Adrenal gland (tissue), 12 donors: ENCODE results near the gene PSTPIP1. TPM values are rescaled to one million over a fixed set of nuclear protein-coding genes. Genes with fewer than 3 reads are reported as not detected.

Experiments used
- DNase-seq, 7 donors: peaks; one replicate each; pipeline ENCODE4 v3.0.0-alpha.2; 2019 to 2020
- H3K27ac ChIP-seq, 5 donors: fragments of 200-600 bp; sonication (generic) in 4 of 5; 1 replicate in 3 of 5; 2 replicates in 2 of 5; pipeline versions ENCODE4 v1.5.1 to v1.8.0; 2016 to 2020; ENCODE audit warnings: mild to moderate bottlenecking in 1 of 5
- H3K27me3 ChIP-seq: fragments of 200-600 bp; 2 replicates; pipeline ENCODE4 v1.8.0; 2021
- H3K36me3 ChIP-seq, 2 donors: fragments of 200-600 bp; replicated peaks in 1 of 2; 1 replicate in 1 of 2; 2 replicates in 1 of 2; pipeline versions ENCODE4 v1.5.1 to v1.8.0; 2018 to 2022
- H3K4me1 ChIP-seq, 2 donors: fragments of 200-600 bp; replicated peaks in 1 of 2; 1 replicate in 1 of 2; 2 replicates in 1 of 2; pipeline versions ENCODE4 v1.5.1 to v1.8.0; 2018 to 2021
- H3K4me3 ChIP-seq, 4 donors: fragments of 200-600 bp; sonication (generic) in 3 of 4; one replicate each; pipeline ENCODE4 v1.5.1; 2016 to 2018
- H3K9me3 ChIP-seq, 3 donors: fragments of 200-600 bp; sonication (generic) in 1 of 3; replicated peaks in 1 of 3; 1 replicate in 2 of 3; 2 replicates in 1 of 3; pipeline versions ENCODE4 v1.5.1 to v1.8.0; 2016 to 2021
- CTCF ChIP-seq, 6 experiments: fragments of 450-650 bp in 4 of 6; fragments of 200-600 bp in 2 of 6; sonication (generic) in 1 of 6; IDR thresholded peaks; 1 replicate in 5 of 6; 2 replicates in 1 of 6; pipeline versions ENCODE4 v1.5.1 to v1.8.0; 2016 to 2021; ENCODE audit warnings: antibody characterized with exemption in 6 of 6, mild to moderate bottlenecking in 2 of 6, moderate library complexity in 1 of 6
- POLR2A ChIP-seq, 2 donors: fragments of 450-650 bp; IDR thresholded peaks; one replicate each; pipeline ENCODE4 v1.6.1; 2017; ENCODE audit warnings: antibody characterized with exemption in 2 of 2, mild to moderate bottlenecking in 2 of 2, moderate library complexity in 1 of 2
- WGBS, 4 donors: extraction: QIAGEN DNeasy Blood & Tissue Kit in 2 of 4; methylation state at CpG; one replicate each; pipeline versions ENCODE4 v1.1.5 to v1.1.7; 2013 to 2017; 5-methylcytosine and 5-hydroxymethylcytosine counted together
- intact Hi-C, 2 donors: fragments of 100-400 bp; cut with DNase I; formaldehyde crosslinking; loops; one replicate each; pipeline versions ENCODE4 v1.14.1 to v1.15.0; 2022 to 2023
- polyA plus RNA-seq, 3 donors: library from polyadenylated mRNA; stranded (reverse); fragments of 200-250 nt in 2 of 3; fragments of 350-450 nt in 1 of 3; fragmentation: Illumina TruSeq in 1 of 3; extraction: RNeasy Lipid Tissue Mini Kit (QIAGEN cat#74804) in 1 of 3; gene quantifications; one replicate each; pipeline ENCODE4 v1.2.3, GENCODE V29; 2013 to 2014
- total RNA-seq, 9 donors: library from RNA; depleted of rRNA in 4 of 9; stranded (reverse); fragments of >200 nt in 4 of 9; fragments of 120-200 nt in 1 of 9; fragmentation: NEBNext Ultra II Directional in 1 of 9; extraction: Animal tissue kit (Norgen Biotek cat#: 25700) in 1 of 9; gene quantifications; one replicate each; pipeline versions ENCODE4 v1.1.0 to v1.2.4, GENCODE V29; 2013 to 2023
- donor health status: healthy with polysubstance abuse.
- donor health status: Bipolar disorder and iron deficiency.
- donor health status: DM: yes; HTN: yes; CAD: no.
- donor health status: DM: no; HTN: no; CAD: no.
- donor health status: DM: no; HTN: no; CAD: no.
- donor health status: DM: yes; HTN: yes; CAD: no.

The PSTPIP1 gene
- total and polyA plus RNA-seq, 12 donors, result 1.4 to 31.5 (median 11.5) TPM

GRCh38 chr15:77028451-77029165 is 33.7 kb downstream of the PSTPIP1 start:
- H3K27ac ChIP-seq, result no peak overlapping the region
- WGBS, 4 donors, result 47 to 68% (median 53%) methylated on average over 5 to 22 of the region's 22 CpGs; no CpG with 5 or more reads in 1 of the 4 donors

GRCh38 chr15:77029166-77030047 is 34.5 kb downstream of the PSTPIP1 start:
- intact Hi-C loops, result loop anchor here (5.0 to 10.0 kb wide), 4 partner anchors 43 to 515 kb away; partner anchors contain the start of gene TSPAN3 (in 1 of the 2)
- peak in 5 of 7 donors; percentile 9 to 46 (median 13) for DNase-seq
- Histone ChIP-seq H3K4me3 (no peak overlapping the region), H3K9me3 (no peaks in the 10 kb centered on the region), H3K36me3 (no peaks in the 10 kb centered on the region), H3K4me1 (peaks cover 5 to 13% of the 10 kb centered on the region in 2 donors), H3K27me3 (no peaks in the 10 kb centered on the region), H3K27ac (no peak overlapping the region)
- WGBS, 4 donors, result 80 to 94% (median 90%) methylated on average over 12 to 21 of the region's 21 CpGs
- TF ChIP-seq CTCF (IDR thresholded peaks at IDR 0.05) (no peak), POLR2A (IDR thresholded peaks at IDR 0.05) (no peak)

More at GRCh38 chr15:77028451-77029165, 33.7 kb downstream of the PSTPIP1 start:
- intact Hi-C loops, result loop anchor here in 1 of 2 donors (10.0 kb wide), 1 partner anchor 516 kb away; no protein-coding TSS in a partner anchor
- no peaks in the 10 kb centered on the region for H3K9me3 ChIP-seq
- H3K4me3 ChIP-seq, result peak overlapping the region in 2 of 4 donors; percentile 13 to 44
- TF ChIP-seq POLR2A (IDR thresholded peaks at IDR 0.05), result no peak
- TF ChIP-seq CTCF (IDR thresholded peaks at IDR 0.05), result no peak
- H3K4me1 ChIP-seq, result peaks cover 5 to 13% of the 10 kb centered on the region in 2 donors
- no peaks in the 10 kb centered on the region for H3K27me3 ChIP-seq
- H3K36me3 ChIP-seq, result no peaks in the 10 kb centered on the region
- DNase-seq, result peak in 5 of 7 donors; percentile 9 to 48 (median 17)

GRCh38 chr15:77030048-77030927 is 35.4 kb downstream of the PSTPIP1 start:
- WGBS, 4 donors, result 73 to 83% (median 79%) methylated on average over 9 to 22 of the region's 22 CpGs
- Histone ChIP-seq H3K27ac (no peak overlapping the region), H3K36me3 (no peaks in the 10 kb centered on the region), H3K9me3 (no peaks in the 10 kb centered on the region), H3K4me3 (no peak overlapping the region), H3K4me1 (peaks cover 5 to 13% of the 10 kb centered on the region in 2 donors), H3K27me3 (no peaks in the 10 kb centered on the region)
- no peak for TF ChIP-seq CTCF (IDR thresholded peaks at IDR 0.05)
- TF ChIP-seq POLR2A (IDR thresholded peaks at IDR 0.05), result no peak
- intact Hi-C loops, result loop anchor here in 1 of 2 donors (5.0 to 10.0 kb wide), 3 partner anchors 42 to 465 kb away; partner anchors contain the start of gene TSPAN3
- DNase-seq, result peak in 5 of 7 donors; percentile 14 to 50 (median 14)
